Panc1 (cell line): Measurements from ENCODE around the gene UROC1. TPM values are rescaled to one million over a fixed set of nuclear protein-coding genes. Genes with fewer than 3 reads are reported as not detected.

Experiments used
- ATAC-seq: fragments of 200-7000 bp; cut with Tn5 transposase; 2 replicates; pipeline ENCODE4 v1.9.1; 2020; ENCODE audit warnings: mild to moderate bottlenecking, moderate library complexity
- BruUV-seq: library from RNA; stranded (reverse); fragments of 400-500 nt; replicated peaks from 2 replicates; lab custom pipeline; 2021; lab: Mats Ljungman, UMichigan
- CTCF ChIA-PET: fragments of 300-600 bp; sonication (Branson Sonifier 250); formaldehyde crosslinking; loops from one replicate; lab custom pipeline; 2022; ENCODE audit warnings: antibody characterized with exemption; lab: Charles Lee
- POLR2A ChIA-PET: fragments of 300-600 bp; sonication (Branson Sonifier 250); formaldehyde crosslinking; loops from one replicate; lab custom pipeline; 2022; ENCODE audit warnings: antibody characterized with exemption; lab: Charles Lee
- DNase-seq: peaks from one replicate; pipeline ENCODE4 v3.0.0-alpha.2; 2010; ENCODE audit warnings: low read depth, low spot score
- H3K27ac ChIP-seq: 2 replicates; pipeline ENCODE4 v1.5.1; 2011; ENCODE audit warnings: mild to moderate bottlenecking, low read length, inconsistent platforms
- H3K27me3 ChIP-seq: fragments of 200-500 bp; sonication (Bioruptor generic); 2 replicates; pipeline ENCODE4 v1.6.0; 2014; ENCODE audit warnings: low read length, inconsistent platforms; ENCODE audit not compliant: control insufficient read depth, insufficient read depth
- H3K36me3 ChIP-seq: fragments of 200-500 bp; sonication (Bioruptor generic); 2 replicates; pipeline ENCODE4 v1.5.1; 2014; ENCODE audit warnings: inconsistent platforms, mild to moderate bottlenecking, low read length, moderate library complexity; ENCODE audit not compliant: control insufficient read depth, insufficient read depth
- H3K4me1 ChIP-seq: 2 replicates; pipeline ENCODE4 v1.5.1; 2011; ENCODE audit warnings: inconsistent platforms, mild to moderate bottlenecking, low read length, moderate library complexity; ENCODE audit not compliant: control insufficient read depth, insufficient read depth
- H3K4me3 ChIP-seq, 2 experiments: 2 replicates each; pipeline ENCODE4 v1.5.1; 2011 to 2012; ENCODE audit warnings: low read depth in 2 of 2, low read length in 2 of 2, mild to moderate bottlenecking in 2 of 2, inconsistent platforms in 1 of 2, moderate library complexity in 1 of 2
- H3K9me3 ChIP-seq: fragments of 200-500 bp; sonication (Bioruptor generic); 2 replicates; pipeline ENCODE4 v1.5.1; 2014; ENCODE audit warnings: low read depth, mild to moderate bottlenecking, inconsistent platforms, low read length, moderate library complexity; ENCODE audit not compliant: control insufficient read depth, insufficient read depth
- CTCF ChIP-seq: fragments of 450-650 bp; IDR thresholded peaks from 2 replicates; pipeline ENCODE4 v1.5.1; 2017; ENCODE audit warnings: mild to moderate bottlenecking
- POLR2AphosphoS5 ChIP-seq: IDR thresholded peaks from 2 replicates; pipeline ENCODE4 v1.6.1; 2012; ENCODE audit warnings: mild to moderate bottlenecking, low read depth, low read length, moderate library complexity
- REST ChIP-seq, 2 experiments: IDR thresholded peaks; 2 replicates each; pipeline ENCODE4 v1.6.1; 2011 to 2012; ENCODE audit warnings: low read depth in 2 of 2, control low read depth in 1 of 2, low read length in 1 of 2, mild to moderate bottlenecking in 1 of 2, moderate library complexity in 1 of 2; ENCODE audit not compliant: insufficient read depth in 1 of 2
- SIN3A ChIP-seq: IDR thresholded peaks from 2 replicates; pipeline ENCODE4 v1.6.1; 2012; ENCODE audit warnings: low read depth, mild to moderate bottlenecking, low read length, moderate library complexity, borderline replicate concordance; ENCODE audit not compliant: insufficient read depth
- TCF7L2 ChIP-seq: IDR thresholded peaks from 2 replicates; pipeline ENCODE4 v1.6.1; 2011; ENCODE audit warnings: mild to moderate bottlenecking, low read depth, low read length, inconsistent platforms
- in situ Hi-C: cut with HindIII; loops from 2 replicates; pipeline ENCODE4 v1.10.0; 2016; ENCODE audit warnings: low sequenced_read_pairs, low pct_unique_long_range_greater_than_20kb
- intact Hi-C: fragments of 100-400 bp; cut with micrococcal nuclease; formaldehyde crosslinking; loops from one replicate; pipeline ENCODE4 v1.10.0; 2022; ENCODE audit not compliant: unreplicated experiment
- total RNA-seq: library from RNA; stranded (reverse); gene quantifications from one replicate; pipeline ENCODE4 v1.2.1, GENCODE V29; 2021; ENCODE audit not compliant: unreplicated experiment

The UROC1 gene
- total RNA-seq, 1 experiment from 2014 or later, result not detected

GRCh38 chr3:126460381-126460780 is 57.2 kb downstream of the UROC1 start:
- peaks cover 28% of the 10 kb centered on the region for H3K36me3 ChIP-seq
- H3K9me3 ChIP-seq, result no peaks in the 10 kb centered on the region
- in situ Hi-C loops (no loop called here), intact Hi-C loops (no loop called here)
- DNase-seq (no peak), ATAC-seq (no peak)
- H3K4me3 ChIP-seq, result no peak overlapping the region
- CTCF ChIA-PET, result no interaction called here
- H3K4me1 ChIP-seq, result no peaks in the 10 kb centered on the region
- H3K27me3 ChIP-seq, result no peaks in the 10 kb centered on the region
- POLR2A ChIA-PET, result no interaction called here
- no TSS peak for BruUV-seq
- H3K27ac ChIP-seq, result no peak overlapping the region
- TF ChIP-seq TCF7L2 (no peak), REST (IDR thresholded peaks at IDR 0.05; ENCODE audit: insufficient read depth in 1 of 2, low read depth in 2 of 2, low read length in 1 of 2) (no peak), CTCF (no peak), SIN3A (no peak), POLR2AphosphoS5 (no peak)

- in situ Hi-C loops, result no loop called here
- H3K36me3 ChIP-seq, result peaks cover 28% of the 10 kb centered on the region
- ATAC-seq, result no peak
- H3K27me3 ChIP-seq, result no peaks in the 10 kb centered on the region
- TF ChIP-seq POLR2AphosphoS5, result no peak
- no peak for TF ChIP-seq CTCF
- TF ChIP-seq SIN3A, result no peak
- TF ChIP-seq REST (IDR thresholded peaks at IDR 0.05; ENCODE audit: insufficient read depth in 1 of 2, low read depth in 2 of 2, low read length in 1 of 2), result no peak
- TF ChIP-seq TCF7L2, result no peak
- H3K4me3 ChIP-seq, result no peak overlapping the region
- CTCF ChIA-PET, result no interaction called here
- BruUV-seq, result no TSS peak
- no peak overlapping the region for H3K27ac ChIP-seq
- POLR2A ChIA-PET, result interaction anchor here (0.5 kb wide), 1 partner anchor 158 kb away, joined by 5 read pairs; no protein-coding TSS in a partner anchor
- H3K9me3 ChIP-seq, result no peaks in the 10 kb centered on the region
- intact Hi-C loops, result no loop called here
- H3K4me1 ChIP-seq, result no peaks in the 10 kb centered on the region
- no peak for DNase-seq
Measured at GRCh38 chr3:126459763-126460127, 57.8 kb downstream of the UROC1 start.
